HUES64 (cell line): Measurements from ENCODE around the gene MMS19.

Experiments
- H3K27ac ChIP-seq: 2 replicates; pipeline ENCODE4 v1.7.0; 2013; ENCODE audit warnings: low read depth, low read length, inconsistent platforms
- H3K27me3 ChIP-seq: 2 replicates; pipeline ENCODE4 v1.6.1; 2013; ENCODE audit warnings: mild to moderate bottlenecking, low read length; ENCODE audit not compliant: insufficient read depth
- H3K36me3 ChIP-seq: 2 replicates; pipeline ENCODE4 v1.6.1; 2013; ENCODE audit warnings: mild to moderate bottlenecking, low read length; ENCODE audit not compliant: insufficient read depth
- H3K4me1 ChIP-seq: 2 replicates; pipeline ENCODE4 v1.6.1; 2013; ENCODE audit warnings: mild to moderate bottlenecking, low read length, moderate library complexity; ENCODE audit not compliant: insufficient read depth
- H3K4me3 ChIP-seq: 2 replicates; pipeline ENCODE4 v1.5.1; 2013; ENCODE audit warnings: mild to moderate bottlenecking, low read length, moderate library complexity
- H3K9ac ChIP-seq: 2 replicates; pipeline ENCODE4 v1.6.1; 2013; ENCODE audit warnings: mild to moderate bottlenecking, low read depth, low read length
- H3K9me3 ChIP-seq: 2 replicates; pipeline ENCODE4 v1.6.1; 2013; ENCODE audit warnings: low read depth, low read length; ENCODE audit not compliant: insufficient read depth
- WGBS: fragments of 150-250, 120-280 bp; methylation state at CpG from one replicate; pipeline ENCODE4 v1.1.7; 2013; ENCODE audit warnings: missing lambda C conversion rate; 5-methylcytosine and 5-hydroxymethylcytosine counted together

The MMS19 gene

DNA sequence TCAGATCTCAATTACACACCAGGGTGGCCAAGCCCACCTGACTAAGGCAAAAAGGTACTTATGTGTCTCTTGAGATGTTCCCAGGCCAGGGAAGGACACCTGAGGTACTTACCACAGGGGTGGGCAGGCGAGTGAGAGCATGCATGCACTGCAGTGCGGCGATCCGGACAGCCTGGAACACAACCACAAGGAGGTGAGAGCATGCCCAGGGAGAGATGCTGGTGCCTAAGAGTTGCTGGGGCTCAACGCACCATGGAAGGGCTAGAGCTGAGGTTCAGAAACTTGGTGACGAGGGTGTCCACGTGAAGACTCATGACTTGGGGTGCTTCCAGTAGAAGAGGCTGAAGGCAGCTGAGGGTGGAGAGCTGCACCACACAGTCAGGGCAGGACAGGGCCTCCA lies 39.1 kb downstream of the MMS19 start:
- Histone ChIP-seq H3K4me1 (no peaks in the 10 kb centered on the region), H3K9ac (no peak overlapping the region), H3K36me3 (peaks cover 96% of the 10 kb centered on the region), H3K27me3 (no peaks in the 10 kb centered on the region), H3K27ac (no peak overlapping the region), H3K4me3 (no peak overlapping the region), H3K9me3 (no peaks in the 10 kb centered on the region)
- WGBS, result 98% methylated on average over 7 of the region's 7 CpGs

DNA sequence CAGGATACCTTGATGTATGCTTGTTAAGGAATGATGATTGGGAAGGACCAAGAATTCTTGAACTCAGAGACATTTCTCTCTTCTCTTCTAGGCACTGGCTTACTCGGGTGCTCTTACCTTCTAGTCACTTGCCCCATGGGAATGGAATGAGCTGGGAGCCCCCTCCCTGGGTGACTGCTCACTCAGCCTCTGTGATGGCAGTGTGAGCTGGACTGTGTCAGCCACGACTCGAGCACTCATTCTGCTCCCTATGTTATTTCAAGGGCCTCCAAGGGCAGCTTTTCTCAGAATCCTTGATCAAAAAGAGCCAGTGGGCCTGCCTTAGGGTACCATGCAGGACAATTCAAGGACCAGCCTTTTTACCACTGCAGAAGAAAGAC lies 41.5 kb downstream of the MMS19 start:
- no peaks in the 10 kb centered on the region for H3K4me1 ChIP-seq
- H3K4me3 ChIP-seq, result no peak overlapping the region
- H3K27ac ChIP-seq, result no peak overlapping the region
- no peak overlapping the region for H3K9ac ChIP-seq
- no peaks in the 10 kb centered on the region for H3K27me3 ChIP-seq
- WGBS, result 95% methylated on average over 3 of the region's 3 CpGs
- peaks cover 96% of the 10 kb centered on the region for H3K36me3 ChIP-seq
- no peaks in the 10 kb centered on the region for H3K9me3 ChIP-seq

GRCh38 chr10:97456034-97456685 lies 42.1 kb downstream of the MMS19 start:
- 75% methylated on average over 5 of the region's 5 CpGs for WGBS
- H3K36me3 ChIP-seq, result peaks cover 93% of the 10 kb centered on the region
- no peaks in the 10 kb centered on the region for H3K27me3 ChIP-seq
- no peak overlapping the region for H3K9ac ChIP-seq
- H3K4me1 ChIP-seq, result no peaks in the 10 kb centered on the region
- no peaks in the 10 kb centered on the region for H3K9me3 ChIP-seq
- H3K4me3 ChIP-seq, result no peak overlapping the region
- no peak overlapping the region for H3K27ac ChIP-seq

DNA sequence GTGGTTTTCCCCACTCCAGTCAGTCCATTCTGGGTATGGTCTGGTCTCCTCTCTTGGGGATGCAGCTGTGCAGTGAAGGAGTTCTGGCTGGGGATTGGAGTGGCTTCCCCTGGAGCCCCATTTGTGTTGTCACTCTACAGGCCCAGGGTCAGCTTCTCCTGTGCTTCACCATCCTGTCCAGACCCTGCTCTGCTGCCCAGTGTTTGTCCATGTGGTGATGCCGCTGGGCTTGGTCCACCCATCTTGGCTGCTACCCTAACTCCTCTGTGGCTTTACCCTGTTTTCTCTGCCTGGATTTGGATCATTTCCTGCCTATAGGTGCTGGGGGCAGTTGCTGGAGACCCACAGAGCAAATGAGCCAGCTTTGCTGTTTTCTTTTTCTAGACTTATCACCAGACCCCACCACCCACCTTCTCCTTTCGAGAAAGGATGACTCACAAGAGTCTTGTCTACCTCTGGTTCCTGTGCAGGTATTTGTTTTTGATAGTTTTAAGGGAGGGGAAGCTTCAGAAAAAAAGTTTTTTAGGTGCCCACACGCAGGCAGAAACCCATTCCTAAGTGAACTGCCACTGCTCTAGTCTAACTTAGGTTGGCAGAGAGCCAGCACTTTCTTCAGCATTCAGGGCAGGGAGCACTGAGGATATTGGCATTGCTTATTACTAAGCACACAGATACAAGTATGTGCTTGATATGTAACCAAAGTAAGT lies 43.7 kb downstream of the MMS19 start:
- Histone ChIP-seq H3K9ac (no peak overlapping the region), H3K4me1 (no peaks in the 10 kb centered on the region), H3K36me3 (peaks cover 76% of the 10 kb centered on the region), H3K4me3 (no peak overlapping the region), H3K9me3 (no peaks in the 10 kb centered on the region), H3K27me3 (no peaks in the 10 kb centered on the region), H3K27ac (no peak overlapping the region)
- 94% methylated on average over 2 of the region's 3 CpGs for WGBS

- no peaks in the 10 kb centered on the region for H3K4me1 ChIP-seq
- H3K27ac ChIP-seq, result no peak overlapping the region
- H3K36me3 ChIP-seq, result peaks cover 59% of the 10 kb centered on the region
Measured at GRCh38 chr10:97452352-97452751, 45.9 kb downstream of the MMS19 start.

DNA sequence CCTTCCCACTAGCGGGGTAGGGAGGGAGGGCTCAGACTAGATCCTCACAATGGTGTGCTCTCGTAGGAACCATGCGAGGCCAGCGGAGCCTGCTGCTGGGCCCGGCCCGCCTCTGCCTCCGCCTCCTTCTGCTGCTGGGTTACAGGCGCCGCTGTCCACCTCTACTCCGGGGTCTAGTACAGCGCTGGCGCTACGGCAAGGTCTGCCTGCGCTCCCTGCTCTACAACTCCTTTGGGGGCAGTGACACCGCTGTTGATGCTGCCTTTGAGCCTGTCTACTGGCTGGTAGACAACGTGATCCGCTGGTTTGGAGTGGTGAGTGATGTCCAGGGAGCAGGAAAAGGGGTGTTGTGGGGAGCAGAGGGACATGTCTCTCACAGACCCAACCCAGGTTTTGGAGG lies 46.6 kb downstream of the MMS19 start:
- no peak overlapping the region for H3K4me3 ChIP-seq
- WGBS, result 94% methylated on average over 17 of the region's 17 CpGs
- H3K9me3 ChIP-seq, result no peaks in the 10 kb centered on the region
- H3K27ac ChIP-seq, result no peak overlapping the region
- peaks cover 51% of the 10 kb centered on the region for H3K36me3 ChIP-seq
- no peaks in the 10 kb centered on the region for H3K27me3 ChIP-seq
- no peaks in the 10 kb centered on the region for H3K4me1 ChIP-seq
- H3K9ac ChIP-seq, result no peak overlapping the region

More at GRCh38 chr10:97452352-97452751, 45.9 kb downstream of the MMS19 start:
- Histone ChIP-seq H3K9ac (no peak overlapping the region), H3K4me3 (no peak overlapping the region), H3K9me3 (no peaks in the 10 kb centered on the region), H3K27me3 (no peaks in the 10 kb centered on the region)
- WGBS, result 93% methylated on average over 6 of the region's 6 CpGs

DNA sequence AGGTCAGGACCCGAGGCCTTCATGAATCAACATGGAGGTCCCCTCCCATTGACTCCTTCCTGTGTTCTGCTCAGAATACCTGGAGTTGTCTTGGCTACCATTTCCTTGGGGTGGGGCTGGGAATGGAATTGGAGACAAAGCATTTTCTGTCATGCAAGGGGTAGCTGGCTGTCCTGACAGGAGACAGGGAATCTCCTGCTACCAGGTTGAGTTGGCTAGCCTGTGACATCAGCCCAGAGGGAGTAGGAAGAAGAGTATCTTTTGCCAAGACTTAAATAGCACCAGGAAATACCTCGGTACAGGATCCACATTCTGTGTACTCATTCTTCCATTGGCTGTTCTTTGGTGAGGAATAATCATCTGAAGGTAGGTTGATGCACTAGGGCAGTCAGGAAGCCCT lies 47.4 kb downstream of the MMS19 start:
- WGBS, result 93% methylated on average over 2 of the region's 2 CpGs
- H3K4me3 ChIP-seq, result no peak overlapping the region
- H3K27me3 ChIP-seq, result no peaks in the 10 kb centered on the region
- H3K27ac ChIP-seq, result no peak overlapping the region
- H3K9me3 ChIP-seq, result no peaks in the 10 kb centered on the region
- H3K4me1 ChIP-seq, result no peaks in the 10 kb centered on the region
- no peak overlapping the region for H3K9ac ChIP-seq
- H3K36me3 ChIP-seq, result peaks cover 43% of the 10 kb centered on the region

DNA sequence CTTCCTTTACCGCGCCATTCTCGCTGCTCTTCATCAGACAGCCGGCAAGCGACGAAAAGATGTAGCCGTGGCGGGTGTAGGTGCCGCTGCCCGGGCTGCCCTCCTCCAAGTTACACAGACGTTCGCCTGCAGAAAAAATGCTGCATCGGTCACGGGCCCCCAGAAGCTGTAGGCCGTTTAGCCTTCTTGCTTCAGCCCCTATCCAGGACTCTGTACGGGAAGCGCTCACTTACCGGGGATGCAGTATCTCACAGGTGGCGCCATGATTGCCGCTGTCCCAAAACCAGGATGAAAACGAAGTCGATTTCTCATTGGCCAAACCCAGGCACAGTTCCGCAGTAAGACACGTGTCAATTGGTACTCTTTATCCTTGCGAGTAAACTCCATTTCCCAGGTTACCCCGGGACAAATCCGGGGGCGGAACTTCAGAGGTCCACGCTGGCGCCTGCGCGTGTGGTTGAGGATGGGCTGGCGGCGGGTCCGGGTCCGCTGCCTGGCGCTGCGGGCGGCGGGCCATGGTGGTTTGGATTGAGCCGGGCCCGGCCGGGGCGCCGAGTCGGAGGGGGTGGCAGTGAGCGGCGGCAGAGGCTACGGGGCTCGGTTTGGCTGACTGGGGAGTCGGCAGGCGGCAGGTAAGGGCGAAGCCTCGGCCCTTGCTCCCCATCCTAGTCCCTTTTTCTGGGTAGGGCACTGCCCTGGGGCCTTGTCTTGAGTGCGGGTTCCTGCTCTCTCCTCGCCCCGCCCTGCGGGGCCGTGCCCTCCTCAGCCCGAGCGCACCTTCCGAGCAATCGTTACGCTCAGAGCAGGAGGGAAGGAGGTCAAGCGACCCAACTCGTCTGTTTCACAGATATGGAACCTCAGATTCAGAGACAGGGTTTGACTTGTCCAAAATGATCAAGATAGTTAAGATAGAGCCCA lies 52.2 kb downstream of the MMS19 start, which contains the start of the genes EXOSC1 and ZDHHC16:
TSS of gene EXOSC1 (minus strand) at position 285 of the 918 bp plus-strand sequence. CDS start at position 264, 21 bp downstream.
TSS of gene ZDHHC16 (plus strand) at position 454 of the 918 bp plus-strand sequence. CDS start 5,501 bp downstream, outside the sequence.
- Histone ChIP-seq H3K4me1 (peaks cover 5% of the 10 kb centered on the region), H3K9me3 (no peaks in the 10 kb centered on the region), H3K27ac (peak within 1 kb of the TSS; percentile 70), H3K27me3 (no peaks in the 10 kb centered on the region), H3K4me3 (peak within 1 kb of the TSS; percentile 96), H3K36me3 (peaks cover 29% of the 10 kb centered on the region), H3K9ac (peak within 1 kb of the TSS; percentile 88)
- WGBS, result under 1% methylated on average over 66 of the region's 66 CpGs

GRCh38 chr10:97445357-97445721 lies 52.9 kb downstream of the MMS19 start:
- 2% methylated on average over 13 of the region's 13 CpGs for WGBS
- Histone ChIP-seq H3K27me3 (no peaks in the 10 kb centered on the region), H3K4me1 (peaks cover 5% of the 10 kb centered on the region), H3K4me3 (peak overlapping the region; percentile 96), H3K36me3 (peaks cover 35% of the 10 kb centered on the region), H3K9me3 (no peaks in the 10 kb centered on the region), H3K27ac (peak overlapping the region; percentile 67), H3K9ac (peak overlapping the region; percentile 86)

DNA sequence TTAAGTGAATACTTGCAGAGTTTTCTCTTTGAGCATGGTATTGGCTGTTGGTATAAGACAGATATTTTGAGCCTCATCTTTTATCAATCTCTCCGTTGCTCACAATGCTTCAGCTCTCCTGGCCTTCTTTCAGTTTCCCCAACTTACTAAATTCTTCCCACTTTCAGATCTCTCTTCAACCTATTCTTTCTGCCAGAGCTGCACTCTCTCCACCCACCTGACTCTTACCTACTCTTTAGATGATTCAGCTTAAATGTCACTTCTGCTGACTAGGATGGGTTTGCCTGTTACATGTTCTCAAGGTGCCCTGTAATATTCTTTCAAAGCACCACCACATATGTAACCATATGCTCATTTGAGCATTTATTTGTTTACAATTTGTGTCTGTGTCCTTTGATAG lies 54.0 kb downstream of the MMS19 start:
- peaks cover 5% of the 10 kb centered on the region for H3K4me1 ChIP-seq
- WGBS, result 94% methylated on average over 1 of the region's 1 CpG
- no peak overlapping the region for H3K27ac ChIP-seq
- peak overlapping the region; percentile 96; the same call in 1 of the 2 replicates for H3K4me3 ChIP-seq
- H3K27me3 ChIP-seq, result no peaks in the 10 kb centered on the region
- peaks cover 44% of the 10 kb centered on the region for H3K36me3 ChIP-seq
- no peaks in the 10 kb centered on the region for H3K9me3 ChIP-seq
- H3K9ac ChIP-seq, result peak overlapping the region; percentile 86; the same call in 1 of the 2 replicates

DNA sequence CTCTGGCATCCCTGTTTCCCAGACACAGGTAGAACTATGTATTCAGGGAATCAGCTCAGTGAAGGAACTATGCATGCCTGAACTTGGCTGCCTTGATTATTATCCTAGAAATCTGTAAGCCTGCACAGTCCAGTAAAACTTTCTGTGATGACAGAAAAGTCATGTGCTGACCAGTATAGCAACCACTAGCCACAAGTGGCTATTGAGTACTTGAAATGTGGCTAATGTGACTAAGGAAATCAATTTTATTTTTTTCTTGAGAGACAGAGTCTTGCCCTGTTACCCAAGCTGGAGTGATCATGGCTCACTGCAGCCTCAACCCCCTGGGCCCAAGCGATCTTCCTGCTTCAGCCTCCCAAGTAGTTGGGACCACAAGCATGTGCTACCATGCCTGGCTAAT lies 55.9 kb downstream of the MMS19 start:
- no peaks in the 10 kb centered on the region for H3K9me3 ChIP-seq
- WGBS, result 96% methylated on average over 1 of the region's 1 CpG
- H3K4me1 ChIP-seq, result peaks cover 5% of the 10 kb centered on the region
- no peak overlapping the region for H3K4me3 ChIP-seq
- peaks cover 58% of the 10 kb centered on the region for H3K36me3 ChIP-seq
- H3K27ac ChIP-seq, result no peak overlapping the region
- H3K27me3 ChIP-seq, result no peaks in the 10 kb centered on the region
- no peak overlapping the region for H3K9ac ChIP-seq
